GM18511 (cell line): ENCODE data around the gene CACNA1E.

Experiments
- ATAC-seq: cut with Tn5 transposase; IDR thresholded peaks from one replicate; pipeline ENCODE4 v1.9.1; 2021; ENCODE audit warnings: mild to moderate bottlenecking, moderate library complexity; ENCODE audit not compliant: unreplicated experiment

CACNA1E gene

GRCh38 chr1:181482521-181483284, 614 bp upstream of the CACNA1E start:
- peak; percentile 54 for ATAC-seq

- no peak for ATAC-seq
These were observed 1.5 kb downstream of the CACNA1E start for GRCh38 chr1:181484821-181485220.

- ATAC-seq = peak; percentile 52
These were observed 2.2 kb downstream of the CACNA1E start for GRCh38 chr1:181485287-181486097.

GRCh38 chr1:181486098-181486420, 2.7 kb downstream of the CACNA1E start:
- no peak for ATAC-seq

GRCh38 chr1:181488866-181489265, 5.5 kb downstream of the CACNA1E start:
- no peak for ATAC-seq

GRCh38 chr1:181490276-181490675, 7.0 kb downstream of the CACNA1E start:
- no peak for ATAC-seq

- no peak for ATAC-seq
These were observed 7.7 kb downstream of the CACNA1E start for GRCh38 chr1:181490740-181491712.

GRCh38 chr1:181493166-181493565, 9.8 kb downstream of the CACNA1E start:
- no peak for ATAC-seq

- no peak for ATAC-seq
These were observed 10.6 kb downstream of the CACNA1E start for GRCh38 chr1:181493885-181494284.

GRCh38 chr1:181496759-181497158, 13.4 kb downstream of the CACNA1E start:
- no peak for ATAC-seq

- ATAC-seq = no peak
These were observed 14.6 kb downstream of the CACNA1E start for GRCh38 chr1:181497870-181498269.

- ATAC-seq = no peak
These were observed 16.5 kb downstream of the CACNA1E start for GRCh38 chr1:181499825-181500224.

GRCh38 chr1:181500636-181501035, 17.3 kb downstream of the CACNA1E start:
- no peak for ATAC-seq

GRCh38 chr1:181501612-181502011, 18.3 kb downstream of the CACNA1E start:
- no peak for ATAC-seq

GRCh38 chr1:181503171-181503810, 20.0 kb downstream of the CACNA1E start:
- no peak for ATAC-seq

GRCh38 chr1:181504399-181504842, 21.1 kb downstream of the CACNA1E start:
- ATAC-seq = peak; percentile 56

GRCh38 chr1:181506563-181507353, 23.4 kb downstream of the CACNA1E start:
- ATAC-seq = no peak

GRCh38 chr1:181508486-181509165, 25.3 kb downstream of the CACNA1E start:
- peak; percentile 43 for ATAC-seq

GRCh38 chr1:181513786-181514297, 30.5 kb downstream of the CACNA1E start:
- no peak for ATAC-seq
